H1 (cell line): ENCODE results near the gene NF1. TPM values are rescaled to one million over a fixed set of nuclear protein-coding genes. Genes with fewer than 3 reads are reported as not detected.

ENCODE experiments used
- CBX5 ChIP-seq: fragments of 300-800, 300-1000 bp; sonication (generic); IDR thresholded peaks from 2 replicates; pipeline ENCODE4 v1.7.1; 2016; ENCODE audit warnings: antibody characterized with exemption, low read length, low read depth
- EP300 ChIP-seq, 2 experiments: IDR thresholded peaks; 1 replicate in 1 of 2; 2 replicates in 1 of 2; pipeline ENCODE4 v1.6.1; 2011 to 2012; ENCODE audit warnings: low read depth in 2 of 2, low read length in 2 of 2, mild to moderate bottlenecking in 2 of 2, borderline replicate concordance in 1 of 2, inconsistent platforms in 1 of 2, moderate library complexity in 1 of 2
- GABPA ChIP-seq: IDR thresholded peaks from 2 replicates; pipeline ENCODE4 v1.6.1; 2011; ENCODE audit warnings: mild to moderate bottlenecking, low read length, moderate library complexity, borderline replicate concordance; ENCODE audit not compliant: insufficient read depth
- NRF1 ChIP-seq: IDR thresholded peaks from 2 replicates; pipeline ENCODE4 v1.6.1; 2011; ENCODE audit warnings: mild to moderate bottlenecking, low read depth, low read length, improper control_type of control experiment
- RFX5 ChIP-seq: IDR thresholded peaks from 2 replicates; pipeline ENCODE4 v1.6.1; 2011; ENCODE audit warnings: low read depth, low read length, improper control_type of control experiment, borderline replicate concordance
- polyA plus RNA-seq, 7 experiments: library from polyadenylated mRNA; depleted of rRNA in 3 of 7; stranded (reverse) in 5 of 7; unstranded in 2 of 7; fragments of >200 nt in 5 of 7; fragments of 200-250 nt in 2 of 7; gene quantifications; 1 replicate in 5 of 7; 2 replicates in 1 of 7; 4 replicates in 1 of 7; pipeline versions ENCODE4 v1.2.1 to v1.2.3, GENCODE V29; 2011 to 2013; ENCODE audit warnings: missing spikeins in 2 of 7, mixed read lengths in 2 of 7
- total RNA-seq: library from RNA; stranded (reverse); fragmentation: NEBNext Ultra II Directional; extraction: Animal tissue kit (Norgen Biotek cat#: 25700); gene quantifications from 2 replicates; pipeline ENCODE4 v1.2.1, GENCODE V29; 2021
- TF ChIP-seq, protein P1 (sequence below): IDR thresholded peaks from 2 replicates; pipeline ENCODE4 v1.6.1; 2012; ENCODE audit warnings: inconsistent platforms

Gene NF1
- total and polyA plus RNA-seq, 2 of the 8 experiments (the other 6 are each of a cell fraction or from before 2014, with no cell fraction given), result 19.3 to 29.6 TPM

DNA sequence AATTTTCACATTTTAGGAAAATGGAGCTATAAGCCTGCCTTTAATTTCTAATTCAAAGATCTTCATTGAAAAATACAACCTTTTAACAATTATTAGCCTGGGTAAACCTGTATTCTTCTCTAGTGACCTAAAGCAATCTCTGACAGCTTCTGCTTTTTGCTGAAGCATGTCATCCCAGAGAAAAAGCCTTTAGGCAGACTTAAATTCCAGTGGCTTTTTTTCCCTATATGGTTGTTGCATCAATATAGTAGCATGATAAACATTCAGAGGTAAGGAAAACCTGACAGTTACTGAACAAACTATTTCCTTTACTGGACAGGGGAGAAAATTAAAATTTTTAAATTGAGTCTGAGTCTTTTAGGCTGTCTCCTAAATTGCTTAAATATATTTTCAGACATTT, 234.4 kb downstream of the NF1 start (continued):
- TF ChIP-seq EP300 (IDR thresholded peaks at IDR 0.05; ENCODE audit: borderline replicate concordance in 1 of 2, low read depth in 2 of 2, low read length in 2 of 2), result no peak
- TF ChIP-seq, protein P1, sequence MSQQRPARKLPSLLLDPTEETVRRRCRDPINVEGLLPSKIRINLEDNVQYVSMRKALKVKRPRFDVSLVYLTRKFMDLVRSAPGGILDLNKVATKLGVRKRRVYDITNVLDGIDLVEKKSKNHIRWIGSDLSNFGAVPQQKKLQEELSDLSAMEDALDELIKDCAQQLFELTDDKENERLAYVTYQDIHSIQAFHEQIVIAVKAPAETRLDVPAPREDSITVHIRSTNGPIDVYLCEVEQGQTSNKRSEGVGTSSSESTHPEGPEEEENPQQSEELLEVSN, result no peak
- no peak for TF ChIP-seq CBX5
- TF ChIP-seq GABPA, result no peak
- no peak for TF ChIP-seq RFX5
- no peak for TF ChIP-seq NRF1
